Activated CD4-positive, alpha-beta memory T cell treated with anti-CD3 and anti-CD28 coated beads for 36 hours (primary cell): ENCODE results near the gene NUDT1. TPM values are rescaled to one million over a fixed set of nuclear protein-coding genes. Genes with fewer than 3 reads are reported as not detected.

Experiments
- CTCF ChIA-PET: fragments of 350-600 bp; sonication (Branson Sonifier 250); formaldehyde crosslinking; loops from one replicate; lab custom pipeline; 2021; ENCODE audit warnings: antibody characterized with exemption, inconsistent platforms; lab: Charles Lee
- POLR2A ChIA-PET: fragments of 350-600 bp; sonication (Branson Sonifier 250); formaldehyde crosslinking; loops from one replicate; lab custom pipeline; 2021; ENCODE audit warnings: antibody characterized with exemption; lab: Charles Lee
- DNase-seq: peaks from one replicate; pipeline ENCODE4 v3.0.0-alpha.2; 2020
- H3K27ac Mint-ChIP-seq: one replicate; pipeline ENCODE4 v1.8.0; 2021; ENCODE audit warnings: mixed read lengths
- H3K27me3 Mint-ChIP-seq: one replicate; pipeline ENCODE4 v1.8.0; 2021; ENCODE audit warnings: mixed read lengths
- H3K36me3 Mint-ChIP-seq: one replicate; pipeline ENCODE4 v1.8.0; 2021; ENCODE audit warnings: mixed read lengths
- H3K4me1 Mint-ChIP-seq: one replicate; pipeline ENCODE4 v1.8.0; 2021; ENCODE audit warnings: low read depth, mixed read lengths
- H3K4me3 Mint-ChIP-seq: one replicate; pipeline ENCODE4 v1.8.0; 2021; ENCODE audit warnings: mild to moderate bottlenecking, mixed read lengths
- H3K9me3 Mint-ChIP-seq: one replicate; pipeline ENCODE4 v1.8.0; 2021; ENCODE audit warnings: mixed read lengths
- intact Hi-C: fragments of 100-400 bp; cut with micrococcal nuclease; formaldehyde crosslinking; loops from one replicate; pipeline ENCODE4 v1.15.1; 2023
- total RNA-seq, 2 experiments: library from RNA; stranded (reverse); gene quantifications; one replicate each; pipeline ENCODE4 v1.2.3, GENCODE V29; 2021

The NUDT1 gene
- total RNA-seq, 2 experiments from 2014 or later = 112 to 114 TPM

GRCh38 chr7:2245883-2246675 is 4.1 kb downstream of the NUDT1 start:
- no peaks in the 10 kb centered on the region for H3K27me3 Mint-ChIP-seq
- H3K27ac Mint-ChIP-seq = no peak overlapping the region
- intact Hi-C loops = no loop called here
- no peak overlapping the region for H3K4me3 Mint-ChIP-seq
- H3K36me3 Mint-ChIP-seq = peaks cover 5% of the 10 kb centered on the region
- POLR2A ChIA-PET = no interaction called here
- H3K9me3 Mint-ChIP-seq = no peaks in the 10 kb centered on the region
- DNase-seq = no peak
- peaks cover 21% of the 10 kb centered on the region for H3K4me1 Mint-ChIP-seq
- CTCF ChIA-PET = interaction anchor here (0.6 kb wide), 1 partner anchor 110 kb away, joined by 6 read pairs; no protein-coding TSS in a partner anchor

- Mint-ChIP-seq H3K4me1 (peaks cover 21% of the 10 kb centered on the region), H3K27ac (no peak overlapping the region), H3K9me3 (no peaks in the 10 kb centered on the region), H3K36me3 (peaks cover 5% of the 10 kb centered on the region), H3K27me3 (no peaks in the 10 kb centered on the region), H3K4me3 (no peak overlapping the region)
- POLR2A ChIA-PET = interaction anchor here (1.5 kb wide), 1 partner anchor 106 kb away, joined by 3 read pairs; no protein-coding TSS in a partner anchor
- peak; percentile 40 for DNase-seq
- CTCF ChIA-PET = interaction anchor here (0.8 to 2.5 kb wide), 3 partner anchors 101 to 537 kb away, joined by 3 to 19 read pairs (median 3); no protein-coding TSS in a partner anchor
- intact Hi-C loops = loop anchor here (1.0 kb wide), 1 partner anchor 101 kb away; no protein-coding TSS in a partner anchor
Observed at GRCh38 chr7:2247141-2247995, 5.3 kb downstream of the NUDT1 start.

- Mint-ChIP-seq H3K4me1 (peaks cover 14% of the 10 kb centered on the region), H3K4me3 (no peak overlapping the region), H3K9me3 (no peaks in the 10 kb centered on the region), H3K27me3 (no peaks in the 10 kb centered on the region), H3K27ac (peak overlapping the region; percentile 60), H3K36me3 (peaks cover 5% of the 10 kb centered on the region)
- POLR2A ChIA-PET = interaction anchor here (1.5 kb wide), 1 partner anchor 105 kb away, joined by 3 read pairs; no protein-coding TSS in a partner anchor
- CTCF ChIA-PET = interaction anchor here (1.1 to 2.5 kb wide), 4 partner anchors 12 to 182 kb away, joined by 4 to 19 read pairs (median 5); partner anchors contain the start of gene EIF3B
- peak; percentile 32 for DNase-seq
- intact Hi-C loops = no loop called here
Observed at GRCh38 chr7:2248984-2249694, 7.1 kb downstream of the NUDT1 start.

GRCh38 chr7:2249744-2250323 is 7.8 kb downstream of the NUDT1 start:
- Mint-ChIP-seq H3K36me3 (peaks cover 5% of the 10 kb centered on the region), H3K4me3 (no peak overlapping the region), H3K4me1 (peaks cover 14% of the 10 kb centered on the region), H3K27ac (no peak overlapping the region), H3K27me3 (no peaks in the 10 kb centered on the region), H3K9me3 (no peaks in the 10 kb centered on the region)
- intact Hi-C loops = no loop called here
- no peak for DNase-seq
- POLR2A ChIA-PET = no interaction called here
- CTCF ChIA-PET = interaction anchor here (1.2 to 2.5 kb wide), 3 partner anchors 11 to 182 kb away, joined by 4 to 19 read pairs (median 6); no protein-coding TSS in a partner anchor

GRCh38 chr7:2251381-2251780 is 9.4 kb downstream of the NUDT1 start:
- Mint-ChIP-seq H3K27ac (no peak overlapping the region), H3K4me1 (peaks cover 14% of the 10 kb centered on the region), H3K27me3 (no peaks in the 10 kb centered on the region), H3K4me3 (no peak overlapping the region), H3K36me3 (peaks cover 9% of the 10 kb centered on the region), H3K9me3 (no peaks in the 10 kb centered on the region)
- no peak for DNase-seq
- intact Hi-C loops = no loop called here
- ChIA-PET CTCF (no interaction called here), POLR2A (no interaction called here)

GRCh38 chr7:2251841-2252771 is 10.1 kb downstream of the NUDT1 start:
- Mint-ChIP-seq H3K36me3 (peaks cover 9% of the 10 kb centered on the region), H3K4me1 (peaks cover 14% of the 10 kb centered on the region), H3K27me3 (no peaks in the 10 kb centered on the region), H3K9me3 (no peaks in the 10 kb centered on the region), H3K27ac (no peak overlapping the region), H3K4me3 (no peak overlapping the region)
- DNase-seq = peak; percentile 20
- intact Hi-C loops = no loop called here
- CTCF ChIA-PET = no interaction called here
- POLR2A ChIA-PET = no interaction called here

GRCh38 chr7:2253021-2253420 is 11.0 kb downstream of the NUDT1 start:
- Mint-ChIP-seq H3K36me3 (peaks cover 8% of the 10 kb centered on the region), H3K4me3 (no peak overlapping the region), H3K27me3 (no peaks in the 10 kb centered on the region), H3K27ac (no peak overlapping the region), H3K4me1 (peaks cover 14% of the 10 kb centered on the region), H3K9me3 (no peaks in the 10 kb centered on the region)
- intact Hi-C loops = no loop called here
- DNase-seq = no peak
- ChIA-PET CTCF (no interaction called here), POLR2A (no interaction called here)

- ChIA-PET POLR2A (no interaction called here), CTCF (no interaction called here)
- no peaks in the 10 kb centered on the region for H3K9me3 Mint-ChIP-seq
- no peak overlapping the region for H3K4me3 Mint-ChIP-seq
- H3K4me1 Mint-ChIP-seq = peaks cover 11% of the 10 kb centered on the region
- no peak for DNase-seq
- intact Hi-C loops = no loop called here
- H3K27ac Mint-ChIP-seq = no peak overlapping the region
- peaks cover 5% of the 10 kb centered on the region for H3K36me3 Mint-ChIP-seq
- no peaks in the 10 kb centered on the region for H3K27me3 Mint-ChIP-seq
Observed at GRCh38 chr7:2253525-2254244, 11.7 kb downstream of the NUDT1 start.

- Mint-ChIP-seq H3K9me3 (no peaks in the 10 kb centered on the region), H3K27me3 (no peaks in the 10 kb centered on the region), H3K4me1 (peaks cover 3% of the 10 kb centered on the region), H3K4me3 (no peak overlapping the region), H3K27ac (no peak overlapping the region), H3K36me3 (peaks cover 5% of the 10 kb centered on the region)
- DNase-seq = no peak
- CTCF ChIA-PET = no interaction called here
- intact Hi-C loops = no loop called here
- POLR2A ChIA-PET = no interaction called here
Observed at GRCh38 chr7:2254429-2255144, 12.6 kb downstream of the NUDT1 start.
